Esophagus (tissue), 2 donors: ENCODE measurements around the gene HMCES. TPM values are rescaled to one million over a fixed set of nuclear protein-coding genes. Genes with fewer than 3 reads are reported as not detected.
"Not testable (repeated sequence)": the region's sequence is repeated elsewhere in the genome, so short reads cannot be mapped to it uniquely, and the experiment has no call there.

Source experiments
- H3K27ac ChIP-seq, 2 donors: one replicate each; pipeline ENCODE4 v1.5.1; 2013; ENCODE audit warnings: low read depth in 2 of 2, mild to moderate bottlenecking in 2 of 2, inconsistent platforms in 1 of 2, low read length in 1 of 2, moderate library complexity in 1 of 2
- H3K27me3 ChIP-seq, 2 donors: one replicate each; pipeline ENCODE4 v1.6.1; 2013; ENCODE audit warnings: low read length in 2 of 2, control low read depth in 1 of 2, mild to moderate bottlenecking in 1 of 2; ENCODE audit not compliant: insufficient read depth in 2 of 2, control insufficient read depth in 1 of 2
- H3K36me3 ChIP-seq, 2 donors: one replicate each; pipeline ENCODE4 v1.6.1; 2013; ENCODE audit warnings: low read length in 1 of 2; ENCODE audit not compliant: control insufficient read depth in 2 of 2, insufficient read depth in 2 of 2
- H3K4me1 ChIP-seq, 2 donors: one replicate each; pipeline ENCODE4 v1.6.1; 2013; ENCODE audit warnings: low read length in 1 of 2; ENCODE audit not compliant: control insufficient read depth in 2 of 2, insufficient read depth in 2 of 2
- H3K4me3 ChIP-seq, 2 donors: one replicate each; pipeline ENCODE4 v1.5.1; 2013; ENCODE audit warnings: low read length in 2 of 2, mild to moderate bottlenecking in 2 of 2, low read depth in 1 of 2, moderate library complexity in 1 of 2
- H3K9me3 ChIP-seq, 2 donors: one replicate each; pipeline ENCODE4 v1.6.1; 2013; ENCODE audit warnings: mild to moderate bottlenecking in 2 of 2, low read depth in 1 of 2, low read length in 1 of 2, moderate library complexity in 1 of 2; ENCODE audit not compliant: control insufficient read depth in 2 of 2, insufficient read depth in 1 of 2
- WGBS, 2 donors: extraction: QIAGEN DNeasy Blood & Tissue Kit; methylation state at CpG; one replicate each; pipeline ENCODE4 v1.1.7; 2013; 5-methylcytosine and 5-hydroxymethylcytosine counted together
- polyA plus RNA-seq, 2 donors: library from polyadenylated mRNA; stranded (reverse); fragments of 200-250 nt; gene quantifications; one replicate each; pipeline ENCODE4 v1.2.3, GENCODE V29; 2013
- donor health status: healthy with polysubstance abuse.
- donor health status: Bipolar disorder and iron deficiency.

The HMCES gene
- polyA plus RNA-seq, 2 donors: 26.3 to 31.3 TPM

- Histone ChIP-seq H3K27ac (peak overlapping the region; percentile 69 to 84), H3K27me3 (no peaks in the 10 kb centered on the region), H3K36me3 (no peaks in the 10 kb centered on the region), H3K4me3 (no peak overlapping the region), H3K9me3 (no peaks in the 10 kb centered on the region), H3K4me1 (peaks cover 3 to 7% of the 10 kb centered on the region in 2 donors)
- WGBS, 2 donors: 67 to 72% methylated on average over 6 of the region's 6 CpGs
Measured at GRCh38 chr3:129239991-129240390, 38.7 kb upstream of the HMCES start.

GRCh38 chr3:129240436-129240835 lies 38.2 kb upstream of the HMCES start:
- WGBS, 2 donors: 22 to 41% methylated on average over 3 of the region's 3 CpGs
- H3K4me3 ChIP-seq: no peak overlapping the region

GRCh38 chr3:129245141-129245540 lies 33.5 kb upstream of the HMCES start:
- peaks cover 3 to 8% of the 10 kb centered on the region in 2 donors for H3K4me1 ChIP-seq
- H3K36me3 ChIP-seq: no peaks in the 10 kb centered on the region
- 71 to 72% methylated on average over 5 of the region's 5 CpGs for WGBS, 2 donors
- H3K27me3 ChIP-seq: no peaks in the 10 kb centered on the region
- no peak overlapping the region for H3K27ac ChIP-seq
- H3K9me3 ChIP-seq: no peaks in the 10 kb centered on the region
- H3K4me3 ChIP-seq: no peak overlapping the region

More at GRCh38 chr3:129240436-129240835, 38.2 kb upstream of the HMCES start:
- no peaks in the 10 kb centered on the region for H3K9me3 ChIP-seq
- H3K27me3 ChIP-seq: no peaks in the 10 kb centered on the region
- no peaks in the 10 kb centered on the region for H3K36me3 ChIP-seq
- H3K27ac ChIP-seq: peak overlapping the region; percentile 69 to 84
- peaks cover 3 to 7% of the 10 kb centered on the region in 2 donors for H3K4me1 ChIP-seq

DNA sequence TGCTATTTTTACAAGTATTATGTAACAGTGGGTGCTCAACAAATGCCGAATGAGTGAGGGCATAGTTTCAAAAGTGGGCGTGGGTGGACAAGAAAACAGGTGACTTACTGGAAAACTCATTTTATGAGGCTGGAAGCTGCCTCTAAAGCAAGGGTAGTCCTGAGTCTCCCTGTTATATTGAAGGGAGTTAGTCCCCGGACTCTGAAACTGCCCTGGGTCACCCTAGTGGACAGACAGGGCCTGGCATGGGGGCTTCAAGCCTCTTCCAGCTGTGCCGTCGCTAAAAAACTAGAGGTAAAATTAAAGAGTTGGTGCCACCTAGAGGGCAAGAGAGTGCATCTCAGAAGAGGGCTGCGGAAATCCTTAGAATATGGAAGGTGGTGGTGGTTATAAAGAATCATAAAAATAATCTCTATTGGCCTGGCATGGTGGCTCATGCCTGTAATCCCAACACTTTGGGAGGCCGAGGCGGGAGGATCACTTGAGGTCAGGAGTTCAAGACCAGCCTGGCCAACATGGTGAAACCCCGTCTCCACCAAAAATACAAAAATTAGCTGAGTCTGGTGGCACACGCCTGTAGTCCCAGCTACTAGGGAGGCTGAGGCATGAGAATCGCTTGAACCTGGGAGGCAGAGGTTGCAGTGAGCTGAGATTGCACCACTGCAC lies 32.9 kb upstream of the HMCES start:
- H3K27me3 ChIP-seq, H3K9me3 ChIP-seq, H3K4me3 ChIP-seq, H3K36me3 ChIP-seq: not testable (repeated sequence)
- H3K27ac ChIP-seq: peak overlapping the region in 1 of 2 donors; percentile 15
- 19 to 22% methylated on average over 11 of the region's 11 CpGs for whole genome bisulfite sequencing, 2 donors
- peaks cover 0 to 11% of the 10 kb centered on the region in 2 donors for H3K4me1 ChIP-seq

- no peaks in the 10 kb centered on the region for H3K36me3 ChIP-seq
- no peak overlapping the region for H3K27ac ChIP-seq
- no peaks in the 10 kb centered on the region for H3K27me3 ChIP-seq
- peaks cover 0 to 11% of the 10 kb centered on the region in 2 donors for H3K4me1 ChIP-seq
- H3K4me3 ChIP-seq: no peak overlapping the region
- H3K9me3 ChIP-seq: no peaks in the 10 kb centered on the region
Measured at GRCh38 chr3:129246636-129247035, 32.0 kb upstream of the HMCES start.

DNA sequence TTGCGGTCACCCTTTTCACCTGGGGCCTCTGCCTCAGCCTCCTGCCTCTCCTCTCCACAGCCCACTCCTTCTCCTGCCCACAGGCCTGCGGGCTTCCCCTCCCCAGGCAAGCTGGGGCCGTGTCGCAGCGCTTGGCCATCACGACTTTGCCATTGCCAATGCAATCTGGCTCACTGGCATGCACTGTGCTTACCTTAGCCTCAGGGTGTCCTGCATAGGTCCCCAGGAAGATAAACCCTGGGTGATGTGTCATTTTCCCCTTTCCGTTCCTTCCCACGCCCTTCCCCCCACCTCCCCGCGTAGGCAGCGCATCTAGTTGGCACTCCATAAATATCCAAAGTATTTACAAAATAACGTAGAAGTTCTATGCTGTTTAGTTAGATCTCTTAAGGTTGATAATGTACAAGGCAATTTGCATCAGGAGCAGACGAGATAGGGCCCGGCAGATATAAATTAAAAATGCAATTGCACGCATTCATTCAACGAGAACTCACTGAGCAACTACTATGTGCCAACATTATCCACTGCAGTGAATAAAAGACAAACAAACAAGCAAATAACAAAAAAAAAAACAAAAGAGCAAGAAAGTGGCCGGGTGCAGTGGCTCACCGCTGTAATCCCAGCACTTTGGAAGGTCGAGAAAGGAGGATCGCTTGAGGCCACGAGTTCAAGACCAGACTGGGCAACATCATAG lies 30.2 kb upstream of the HMCES start:
- H3K36me3 ChIP-seq: peaks cover 4 to 5% of the 10 kb centered on the region in 2 donors
- 43 to 44% methylated on average over 21 of the region's 21 CpGs for WGBS, 2 donors
- H3K9me3 ChIP-seq: no peaks in the 10 kb centered on the region
- no peaks in the 10 kb centered on the region for H3K27me3 ChIP-seq
- peak overlapping the region in 1 of 2 donors; percentile 82 for H3K27ac ChIP-seq
- H3K4me1 ChIP-seq: peaks cover 0 to 11% of the 10 kb centered on the region in 2 donors
- H3K4me3 ChIP-seq: peak overlapping the region; percentile 91 to 93

- H3K4me1 ChIP-seq: peaks cover 0 to 11% of the 10 kb centered on the region in 2 donors
- H3K36me3 ChIP-seq: peaks cover 4 to 6% of the 10 kb centered on the region in 2 donors
- peak within 1 kb of the TSS; percentile 82 to 86 for H3K27ac ChIP-seq
- H3K4me3 ChIP-seq: peak within 1 kb of the TSS; percentile 91 to 93
- no peaks in the 10 kb centered on the region for H3K27me3 ChIP-seq
- 0% methylated on average over 48 of the region's 48 CpGs for WGBS, 2 donors
- H3K9me3 ChIP-seq: no peaks in the 10 kb centered on the region
Measured at GRCh38 chr3:129249284-129250065, 29.2 kb upstream of the HMCES start, which contains the start of gene COPG1. Gene COPG1 (plus strand): TSS chr3:129249606. CDS start chr3:129249710, 104 bp downstream.

GRCh38 chr3:129252748-129253147 lies 25.9 kb upstream of the HMCES start:
- H3K36me3 ChIP-seq: peaks cover 14 to 36% of the 10 kb centered on the region in 2 donors
- H3K27ac ChIP-seq: no peak overlapping the region
- 89 to 95% methylated on average over 4 of the region's 4 CpGs for WGBS, 2 donors
- no peak overlapping the region for H3K4me3 ChIP-seq
- no peaks in the 10 kb centered on the region for H3K9me3 ChIP-seq
- peaks cover 0 to 11% of the 10 kb centered on the region in 2 donors for H3K4me1 ChIP-seq
- no peaks in the 10 kb centered on the region for H3K27me3 ChIP-seq

GRCh38 chr3:129254536-129255230 lies 24.0 kb upstream of the HMCES start:
- peaks cover 0 to 4% of the 10 kb centered on the region in 2 donors for H3K4me1 ChIP-seq
- peaks cover 19 to 42% of the 10 kb centered on the region in 2 donors for H3K36me3 ChIP-seq
- no peaks in the 10 kb centered on the region for H3K9me3 ChIP-seq
- H3K27ac ChIP-seq: no peak overlapping the region
- no peaks in the 10 kb centered on the region for H3K27me3 ChIP-seq
- no peak overlapping the region for H3K4me3 ChIP-seq
- WGBS, 2 donors: 89% methylated on average over 12 of the region's 12 CpGs
